DMS53 (cell line): Measurements from ENCODE around the gene CCDC77.

Experiments used
- DNase-seq: peaks from one replicate; lab custom pipeline; 2025; lab: John Stamatoyannopoulos, UW

Gene CCDC77

GRCh38 chr12:480831-481816 lies 79.7 kb downstream of the CCDC77 start:
- no peak for DNase-seq

DNA sequence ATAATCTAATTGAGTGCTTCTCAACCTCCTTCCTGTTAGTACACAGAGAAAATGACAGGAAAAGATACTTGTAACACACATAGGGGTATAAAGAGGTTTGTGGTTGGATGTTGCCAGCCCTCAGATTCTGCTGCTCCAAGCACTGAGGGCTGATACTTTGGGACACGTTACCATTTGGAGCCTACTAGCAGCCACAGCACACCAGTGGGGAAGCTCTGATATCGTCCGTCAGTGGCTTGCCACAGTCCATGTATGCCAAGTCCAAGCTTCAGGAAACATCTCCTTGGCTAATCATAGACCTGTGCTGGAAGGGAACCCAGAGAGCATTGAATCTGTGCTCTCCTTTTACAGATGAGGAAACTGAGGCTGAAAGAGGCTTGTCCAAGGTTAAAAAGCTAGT lies 80.6 kb downstream of the CCDC77 start:
- no peak for DNase-seq

DNA sequence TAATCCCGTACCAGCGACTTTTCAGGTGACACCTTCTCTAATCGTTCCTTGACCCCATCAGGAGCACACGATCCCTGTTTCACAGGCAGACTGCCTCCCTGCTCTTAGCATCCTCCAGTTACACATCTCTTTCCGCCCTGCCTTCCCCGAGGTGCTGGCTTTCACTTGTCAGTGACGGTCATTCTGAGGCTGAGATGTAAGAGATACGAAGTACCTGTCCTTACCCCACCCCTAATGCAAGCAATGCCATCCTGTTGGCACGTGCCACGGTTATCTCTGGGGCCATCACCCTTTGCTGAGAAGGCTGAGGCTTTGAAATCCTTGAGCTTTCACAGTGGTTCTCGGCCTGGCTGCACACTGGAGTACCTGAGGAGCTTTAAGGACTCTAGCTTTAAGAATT lies 82.7 kb downstream of the CCDC77 start:
- no peak for DNase-seq

GRCh38 chr12:490260-490659 lies 88.8 kb downstream of the CCDC77 start:
- DNase-seq = peak; percentile 35
